ENCODE data around the gene HTRA2.

The HTRA2 gene

GRCh38 chr2:74548285-74548899, 18.7 kb downstream of the HTRA2 start:
- TF ChIP-seq CTCF (conservative IDR thresholded peaks at IDR 0.05; ENCODE audit: low read length) = no peak
- H3K4me3 ChIP-seq (ENCODE audit: low read length) = peak overlapping the region; percentile 58
- no peak for DNase-seq (ENCODE audit: low read depth)

GRCh38 chr2:74548900-74549826, 19.4 kb downstream of the HTRA2 start:
- DNase-seq (ENCODE audit: low read depth) = peak; percentile 40
- TF ChIP-seq CTCF (conservative IDR thresholded peaks at IDR 0.05; ENCODE audit: low read length) = no peak
- H3K4me3 ChIP-seq (ENCODE audit: low read length) = peak overlapping the region; percentile 58

- DNase-seq (ENCODE audit: low read depth) = no peak
- TF ChIP-seq CTCF (conservative IDR thresholded peaks at IDR 0.05; ENCODE audit: low read length) = no peak
- H3K4me3 ChIP-seq (ENCODE audit: low read length) = peak overlapping the region; percentile 12; the same call in 1 of the 2 replicates
Observed at GRCh38 chr2:74550231-74550630, 20.5 kb downstream of the HTRA2 start.

- no peak for TF ChIP-seq CTCF (conservative IDR thresholded peaks at IDR 0.05; ENCODE audit: low read length)
- H3K4me3 ChIP-seq (ENCODE audit: low read length) = peak overlapping the region; percentile 1; the same call in 1 of the 2 replicates
- no peak for DNase-seq (ENCODE audit: low read depth)
Observed at GRCh38 chr2:74551530-74551929, 21.8 kb downstream of the HTRA2 start.

- no peak for DNase-seq (ENCODE audit: low read depth)
- H3K4me3 ChIP-seq (ENCODE audit: low read length) = peak overlapping the region; percentile 95
- no peak for TF ChIP-seq CTCF (conservative IDR thresholded peaks at IDR 0.05; ENCODE audit: low read length)
Observed at GRCh38 chr2:74551942-74552913, 22.5 kb downstream of the HTRA2 start.

GRCh38 chr2:74552914-74553811, 23.4 kb downstream of the HTRA2 start:
- DNase-seq (ENCODE audit: low read depth) = peak; percentile 29
- TF ChIP-seq CTCF (conservative IDR thresholded peaks at IDR 0.05; ENCODE audit: low read length) = no peak
- peak overlapping the region; percentile 95 for H3K4me3 ChIP-seq (ENCODE audit: low read length)
